ENCODE results near the gene CTF1. TPM values are rescaled to one million over a fixed set of nuclear protein-coding genes. Genes with fewer than 3 reads are reported as not detected.

CTF1 gene, protein sequence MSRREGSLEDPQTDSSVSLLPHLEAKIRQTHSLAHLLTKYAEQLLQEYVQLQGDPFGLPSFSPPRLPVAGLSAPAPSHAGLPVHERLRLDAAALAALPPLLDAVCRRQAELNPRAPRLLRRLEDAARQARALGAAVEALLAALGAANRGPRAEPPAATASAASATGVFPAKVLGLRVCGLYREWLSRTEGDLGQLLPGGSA
- total RNA-seq (1 to 10 TPM; 4.5 to 7.9 TPM), polyA plus RNA-seq (ENCODE audit: insufficient read length in 6 of 6) (10 to 100 TPM in 2 of 6 donors, 1 to 10 TPM in 4; 8.8 to 10.5 (median 9.3) TPM)
- long read RNA-seq, donor 1, transcript CTF1-201 (3 exons, 1,664 nt): major isoform, 5 of 6 reads
- long read RNA-seq, donor 1, partial matches to known transcripts: 0 of 6 reads
- long read RNA-seq, donor 1, other reads (novel, unspliced or antisense): 0 of 6 reads
- long read RNA-seq, donor 2, partial matches to known transcripts: 0 of 4 reads
- long read RNA-seq, donor 2, other reads (novel, unspliced or antisense): 0 of 4 reads
- long read RNA-seq, donor 3: 0 reads
- long read RNA-seq, donor 4: 0 reads
- long read RNA-seq, donor 5, partial matches to known transcripts: 0 of 4 reads
- long read RNA-seq, donor 5, other reads (novel, unspliced or antisense): 0 of 4 reads
- long read RNA-seq, donor 6, partial matches to known transcripts: 0 of 3 reads
- long read RNA-seq, donor 6, other reads (novel, unspliced or antisense): 0 of 3 reads
- long read RNA-seq, donor 7, partial matches to known transcripts: 0 of 3 reads
- long read RNA-seq, donor 7, other reads (novel, unspliced or antisense): 0 of 3 reads
- long read RNA-seq, donor 8, partial matches to known transcripts: 0 of 2 reads
- long read RNA-seq, donor 8, other reads (novel, unspliced or antisense): 0 of 2 reads
- long read RNA-seq, donor 9: 0 reads
- long read RNA-seq, donor 10, partial matches to known transcripts: 0 of 2 reads
- long read RNA-seq, donor 10, other reads (novel, unspliced or antisense): 1 of 2 reads
- long read RNA-seq, donor 11: 0 reads
- long read RNA-seq, donor 12, transcript CTF1-201 (3 exons, 1,664 nt): major isoform, 6 of 6 reads
- long read RNA-seq, donor 12, partial matches to known transcripts: 0 of 6 reads
- long read RNA-seq, donor 12, other reads (novel, unspliced or antisense): 0 of 6 reads

DNA sequence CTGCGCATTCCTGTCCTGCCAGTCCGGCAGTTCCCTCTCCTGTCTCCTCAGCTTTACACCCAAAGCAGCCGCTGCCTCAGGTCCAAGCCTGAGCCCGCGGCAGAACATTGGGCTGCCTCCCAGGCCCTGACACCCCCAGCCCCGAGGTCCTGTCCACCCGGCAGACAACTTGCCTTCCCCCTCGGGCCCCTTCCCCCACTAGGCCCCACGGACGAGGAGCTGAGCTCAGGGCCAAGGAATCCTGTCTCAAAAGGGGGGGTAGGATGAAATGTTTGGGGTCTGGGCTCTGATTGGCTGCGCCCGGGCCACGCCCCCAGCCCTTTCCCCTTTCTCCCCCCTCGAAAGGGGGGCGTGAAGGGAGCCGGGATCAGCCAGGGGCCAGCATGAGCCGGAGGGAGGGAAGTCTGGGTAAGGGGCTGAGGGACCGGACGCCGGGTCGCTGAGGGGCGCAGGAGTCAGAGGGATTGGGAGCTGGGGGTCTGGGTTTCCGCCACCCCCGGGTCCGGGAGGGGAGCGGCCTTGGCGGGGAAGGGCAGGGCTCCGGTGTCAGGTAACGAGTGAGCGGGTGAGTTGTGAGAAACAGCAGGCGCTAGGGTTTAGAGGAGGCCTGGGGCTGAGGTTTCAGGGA, at the start of gene CTF1:
Gene CTF1 (plus strand): TSS at position 354 of the 628 bp plus-strand sequence. CDS start 30 bp downstream, at position 384.
- ATAC-seq (peak; percentile 78), DNase-seq (peak; percentile 79 to 94 (median 89))
- Histone ChIP-seq H3K36me3 (peaks cover 0 to 2% of the 10 kb centered on the region in 2 donors), H3K4me1 (peaks cover 26 to 52% of the 10 kb centered on the region in 2 donors), H3K27ac (peak within 1 kb of the TSS; percentile 93 to 98), H3K9me3 (no peaks in the 10 kb centered on the region), H3K4me3 (peak within 1 kb of the TSS; percentile 47 to 55), H3K27me3 (no peaks in the 10 kb centered on the region)
- intact Hi-C loops (cut with DNase I): no loop called here
- TF ChIP-seq, protein P1, sequence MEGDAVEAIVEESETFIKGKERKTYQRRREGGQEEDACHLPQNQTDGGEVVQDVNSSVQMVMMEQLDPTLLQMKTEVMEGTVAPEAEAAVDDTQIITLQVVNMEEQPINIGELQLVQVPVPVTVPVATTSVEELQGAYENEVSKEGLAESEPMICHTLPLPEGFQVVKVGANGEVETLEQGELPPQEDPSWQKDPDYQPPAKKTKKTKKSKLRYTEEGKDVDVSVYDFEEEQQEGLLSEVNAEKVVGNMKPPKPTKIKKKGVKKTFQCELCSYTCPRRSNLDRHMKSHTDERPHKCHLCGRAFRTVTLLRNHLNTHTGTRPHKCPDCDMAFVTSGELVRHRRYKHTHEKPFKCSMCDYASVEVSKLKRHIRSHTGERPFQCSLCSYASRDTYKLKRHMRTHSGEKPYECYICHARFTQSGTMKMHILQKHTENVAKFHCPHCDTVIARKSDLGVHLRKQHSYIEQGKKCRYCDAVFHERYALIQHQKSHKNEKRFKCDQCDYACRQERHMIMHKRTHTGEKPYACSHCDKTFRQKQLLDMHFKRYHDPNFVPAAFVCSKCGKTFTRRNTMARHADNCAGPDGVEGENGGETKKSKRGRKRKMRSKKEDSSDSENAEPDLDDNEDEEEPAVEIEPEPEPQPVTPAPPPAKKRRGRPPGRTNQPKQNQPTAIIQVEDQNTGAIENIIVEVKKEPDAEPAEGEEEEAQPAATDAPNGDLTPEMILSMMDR (IDR thresholded peaks at IDR 0.05): no peak

DNA sequence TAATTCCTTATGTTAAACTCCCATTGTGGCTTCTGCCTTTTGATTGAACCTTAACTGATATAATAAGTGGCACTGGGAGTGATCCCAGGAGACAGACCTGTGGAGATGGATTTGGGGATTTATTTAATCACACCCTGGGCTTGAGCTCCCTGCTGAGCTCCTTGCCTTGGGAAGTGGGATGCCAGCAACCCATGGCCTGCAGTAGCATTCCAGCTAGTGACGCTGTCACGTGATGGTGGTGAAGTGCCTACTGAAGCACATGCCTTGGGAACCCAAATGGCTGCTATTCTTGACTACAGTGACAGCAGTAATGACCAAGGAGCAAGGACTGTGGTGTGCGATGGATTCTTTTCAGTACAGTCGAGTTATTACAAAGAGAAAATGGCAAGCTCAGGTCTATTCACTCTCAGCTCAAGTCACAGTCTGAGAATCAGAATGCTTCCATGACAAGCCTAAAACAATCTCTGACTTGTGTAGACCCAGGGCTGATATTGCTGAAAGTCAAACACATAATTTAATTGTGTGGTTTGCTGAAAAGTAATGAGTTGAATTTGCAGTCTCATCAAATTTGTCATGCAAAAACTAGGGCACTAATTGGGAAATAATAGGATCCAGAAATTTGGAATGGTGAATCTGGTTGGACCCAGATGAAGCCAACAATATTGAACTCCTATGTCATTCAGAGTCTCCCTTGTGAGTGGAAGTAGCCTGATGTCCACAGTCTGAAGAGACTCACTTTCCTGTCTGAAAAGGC, 49.6 kb upstream of the CTF1 start:
- Histone ChIP-seq H3K27me3 (no peaks in the 10 kb centered on the region), H3K27ac (no peak overlapping the region), H3K4me1 (peaks cover 4 to 13% of the 10 kb centered on the region in 2 donors), H3K36me3 (no peaks in the 10 kb centered on the region), H3K9me3 (no peaks in the 10 kb centered on the region), H3K4me3 (no peak overlapping the region)
- intact Hi-C loops (cut with DNase I): loop anchor here in 1 of 2 donors (5.0 kb wide), 1 partner anchor 55 kb away; no protein-coding TSS in a partner anchor
- DNase-seq (no peak), ATAC-seq (no peak)
- TF ChIP-seq, protein P1 (IDR thresholded peaks at IDR 0.05): no peak

DNA sequence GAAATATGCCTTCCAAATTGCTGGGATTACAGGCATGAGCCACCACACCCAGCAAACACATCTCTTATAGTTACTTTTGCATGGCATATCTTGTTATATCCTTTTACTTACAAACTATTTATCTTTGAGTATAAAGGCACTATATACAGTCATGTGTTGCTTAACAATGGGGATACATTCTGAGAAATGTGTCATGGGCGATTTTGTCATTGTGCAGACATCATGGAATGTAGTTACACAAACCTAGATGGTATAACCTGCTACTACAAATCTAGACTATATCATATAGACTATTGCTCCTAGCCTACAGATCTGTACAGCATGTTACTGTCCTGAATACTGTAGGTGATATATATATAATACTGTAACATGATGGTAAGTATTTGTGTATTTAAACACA, 46.2 kb upstream of the CTF1 start:
- no peaks in the 10 kb centered on the region for H3K9me3 ChIP-seq
- H3K4me3 ChIP-seq: no peak overlapping the region
- H3K27me3 ChIP-seq: no peaks in the 10 kb centered on the region
- DNase-seq (no peak), ATAC-seq (no peak)
- H3K4me1 ChIP-seq: peaks cover 3 to 4% of the 10 kb centered on the region in 2 donors
- TF ChIP-seq, protein P1 (IDR thresholded peaks at IDR 0.05): no peak
- H3K36me3 ChIP-seq: peaks cover 0 to 5% of the 10 kb centered on the region in 2 donors
- intact Hi-C loops (cut with DNase I): no loop called here
- H3K27ac ChIP-seq: no peak overlapping the region

DNA sequence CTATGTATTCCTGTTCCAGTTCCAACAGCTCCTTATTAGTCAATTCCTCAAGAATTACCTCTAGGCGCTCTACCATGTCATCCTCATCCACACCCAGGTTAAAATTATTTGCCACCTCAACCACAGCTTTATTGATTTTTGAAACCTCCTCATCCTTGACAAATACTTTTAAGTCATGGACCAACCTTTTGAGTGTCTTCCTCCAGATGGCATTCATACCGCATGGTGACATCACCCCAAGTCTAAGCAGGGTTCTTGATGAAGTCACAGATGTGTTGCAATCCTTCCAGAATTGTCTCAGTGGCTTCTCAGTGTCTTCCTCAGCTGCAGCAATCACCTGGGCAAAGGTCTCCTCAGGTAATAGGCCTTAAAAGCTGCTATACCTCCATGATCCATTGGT, 42.7 kb upstream of the CTF1 start:
- DNase-seq (no peak), ATAC-seq (no peak)
- no peaks in the 10 kb centered on the region for H3K27me3 ChIP-seq
- H3K36me3 ChIP-seq: peaks cover 0 to 8% of the 10 kb centered on the region in 2 donors
- H3K4me3 ChIP-seq: no peak overlapping the region
- intact Hi-C loops (cut with DNase I): no loop called here
- TF ChIP-seq, protein P1 (IDR thresholded peaks at IDR 0.05): no peak
- no peaks in the 10 kb centered on the region for H3K9me3 ChIP-seq
- H3K4me1 ChIP-seq: no peaks in the 10 kb centered on the region
- no peak overlapping the region for H3K27ac ChIP-seq

Measured in left lung (tissue), 14 donors.